ENCODE results near the gene WASF2. TPM values are rescaled to one million over a fixed set of nuclear protein-coding genes. Genes with fewer than 3 reads are reported as not detected.

The WASF2 gene
- total and polyA plus RNA-seq, 2 of the 13 experiments (the other 11 are each of a cell fraction or from before 2014, with no cell fraction given), result 10.4 to 27.7 TPM

DNA sequence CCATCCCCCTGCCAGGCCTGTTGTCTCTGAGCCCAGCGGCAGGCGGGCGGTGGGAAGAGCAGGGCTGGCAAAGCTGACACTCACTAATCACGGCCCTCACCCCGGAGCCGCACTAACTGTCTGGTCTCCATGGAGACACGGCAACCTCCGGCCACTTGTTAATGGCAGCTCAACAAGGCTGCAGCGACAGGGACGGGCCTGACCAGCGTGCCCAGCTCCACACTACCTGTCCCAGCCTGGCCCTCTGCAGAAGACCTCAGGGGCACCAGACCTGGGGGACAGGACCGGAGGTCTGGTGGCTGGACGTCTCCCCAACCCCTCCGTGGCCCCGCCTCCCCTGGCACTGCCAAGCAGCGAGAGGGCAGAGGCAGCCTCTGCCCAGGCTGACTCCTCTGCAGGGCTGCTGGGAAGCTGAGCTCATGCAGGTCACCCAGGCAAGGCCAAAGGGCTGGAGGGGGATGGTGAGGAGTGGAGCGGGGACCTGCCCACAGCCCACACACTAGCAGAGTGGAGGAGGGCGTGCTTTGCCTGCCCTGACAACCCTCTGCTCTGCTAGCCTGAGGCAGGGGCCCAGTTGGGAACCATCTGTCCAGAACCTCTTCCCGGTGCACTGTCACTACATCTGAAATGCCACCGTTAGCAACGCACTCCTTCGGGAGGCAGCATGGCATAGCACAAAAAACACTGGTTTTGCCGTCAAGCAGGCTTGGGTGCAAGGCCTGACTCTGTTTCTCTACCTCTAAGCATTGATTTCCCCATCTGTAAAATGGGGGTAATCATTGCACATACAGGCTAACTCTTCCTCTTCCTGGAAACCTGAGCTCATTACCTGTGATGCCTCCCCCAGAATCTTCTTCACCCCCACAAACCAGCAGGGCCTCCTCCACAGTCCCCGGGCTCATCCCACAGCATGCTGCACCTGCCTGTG lies 29.6 kb upstream of the WASF2 start (continued):
- TF ChIP-seq ZNF33B (CRISPR knock-in tag; IDR thresholded peaks at IDR 0.05) (no peak), THAP9 (CRISPR knock-in tag; IDR thresholded peaks at IDR 0.05; ENCODE audit: borderline replicate concordance) (no peak; the same call in 1 of the 2 replicates), SATB2 (CRISPR knock-in tag; IDR thresholded peaks at IDR 0.05) (no peak), HIC2 (CRISPR knock-in tag; IDR thresholded peaks at IDR 0.05; ENCODE audit: low read depth) (peak; percentile 97), ZNF629 (CRISPR knock-in tag; conservative IDR thresholded peaks at IDR 0.05) (peak; percentile 94), FOXO1 (CRISPR knock-in tag; IDR thresholded peaks at IDR 0.05) (no peak), HNRNPLL (IDR thresholded peaks at IDR 0.05; ENCODE audit: low read depth, low read length, poor library complexity, severe bottlenecking) (peak; percentile 92), ZSCAN22 (CRISPR knock-in tag; IDR thresholded peaks at IDR 0.05) (no peak), ZNF674 (CRISPR knock-in tag; IDR thresholded peaks at IDR 0.05; ENCODE audit: low read depth) (no peak), ZNF839 (CRISPR knock-in tag; IDR thresholded peaks at IDR 0.05; ENCODE audit: borderline replicate concordance) (0 out of 2 replicates have a peak, but pooled peaks have one; percentile 69), BORCS8-MEF2B (CRISPR knock-in tag; IDR thresholded peaks at IDR 0.05) (no peak), HDAC2 (CRISPR knock-in tag; IDR thresholded peaks at IDR 0.05) (peak; percentile 42; the same call in 1 of the 2 replicates), ZNF552 (CRISPR knock-in tag; IDR thresholded peaks at IDR 0.05; ENCODE audit: borderline replicate concordance) (no peak), SETDB1 (CRISPR knock-in tag; IDR thresholded peaks at IDR 0.05; ENCODE audit: borderline replicate concordance) (no peak), MAFK (conservative IDR thresholded peaks at IDR 0.05 in 1 of 2, IDR thresholded peaks at IDR 0.05 in 1 of 2; ENCODE audit: low read length in 2 of 2) (no peak), ZNF350 (CRISPR knock-in tag; IDR thresholded peaks at IDR 0.05; ENCODE audit: borderline replicate concordance, low read depth) (peak; percentile 20; the same call in 1 of the 2 replicates), ZNF263 (CRISPR knock-in tag; IDR thresholded peaks at IDR 0.05) (peak; percentile 27; the same call in 1 of the 2 replicates), ZSCAN21 (CRISPR knock-in tag; IDR thresholded peaks at IDR 0.05; ENCODE audit: borderline replicate concordance) (no peak; the same call in 1 of the 2 replicates), ZNF746 (CRISPR knock-in tag; IDR thresholded peaks at IDR 0.05) (0 out of 2 replicates have a peak, but pooled peaks have one; percentile 22), THAP11 (CRISPR knock-in tag; IDR thresholded peaks at IDR 0.05) (peak; percentile 22; the same call in 1 of the 2 replicates)
- TF ChIP-seq, protein P1, sequence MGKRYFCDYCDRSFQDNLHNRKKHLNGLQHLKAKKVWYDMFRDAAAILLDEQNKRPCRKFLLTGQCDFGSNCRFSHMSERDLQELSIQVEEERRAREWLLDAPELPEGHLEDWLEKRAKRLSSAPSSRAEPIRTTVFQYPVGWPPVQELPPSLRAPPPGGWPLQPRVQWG (CRISPR knock-in tag; IDR thresholded peaks at IDR 0.05; ENCODE audit: borderline replicate concordance, low read depth), result no peak
- TF ChIP-seq, protein P2, sequence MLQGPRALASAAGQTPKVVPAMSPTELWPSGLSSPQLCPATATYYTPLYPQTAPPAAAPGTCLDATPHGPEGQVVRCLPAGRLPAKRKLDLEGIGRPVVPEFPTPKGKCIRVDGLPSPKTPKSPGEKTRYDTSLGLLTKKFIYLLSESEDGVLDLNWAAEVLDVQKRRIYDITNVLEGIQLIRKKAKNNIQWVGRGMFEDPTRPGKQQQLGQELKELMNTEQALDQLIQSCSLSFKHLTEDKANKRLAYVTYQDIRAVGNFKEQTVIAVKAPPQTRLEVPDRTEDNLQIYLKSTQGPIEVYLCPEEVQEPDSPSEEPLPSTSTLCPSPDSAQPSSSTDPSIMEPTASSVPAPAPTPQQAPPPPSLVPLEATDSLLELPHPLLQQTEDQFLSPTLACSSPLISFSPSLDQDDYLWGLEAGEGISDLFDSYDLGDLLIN (CRISPR knock-in tag; IDR thresholded peaks at IDR 0.05; ENCODE audit: borderline replicate concordance), result no peak
